Tibial nerve (tissue), 3 donors: ENCODE results near the gene TPRX1.

Source experiments
- CTCF ChIP-seq, 5 experiments: fragments of 200-600 bp in 3 of 5; fragments of 450-650 bp in 2 of 5; sonication (generic) in 3 of 5; IDR thresholded peaks; one replicate each; pipeline ENCODE4 v1.5.1; 2016 to 2019; ENCODE audit warnings: antibody characterized with exemption in 5 of 5, mild to moderate bottlenecking in 3 of 5, moderate library complexity in 2 of 5
- POLR2A ChIP-seq, 2 donors: fragments of 450-650 bp; IDR thresholded peaks; one replicate each; pipeline ENCODE4 v1.6.1; 2017; ENCODE audit warnings: antibody characterized with exemption in 2 of 2, mild to moderate bottlenecking in 2 of 2, moderate library complexity in 2 of 2

GRCh38 chr19:47848823-47849473, 44.6 kb upstream of the TPRX1 start:
- TF ChIP-seq CTCF (IDR thresholded peaks at IDR 0.05): peak in 1 of 5 experiments; percentile 10
- TF ChIP-seq POLR2A (IDR thresholded peaks at IDR 0.05): no peak
